Activated CD4-positive, alpha-beta memory T cell treated with anti-CD3 and anti-CD28 coated beads, Interleukin-2, amount 10 ng/mL, durations not matched to agents 7 days and 5 days (primary cell): ENCODE results near the gene NR4A3. TPM values are rescaled to one million over a fixed set of nuclear protein-coding genes. Genes with fewer than 3 reads are reported as not detected.
"Not testable (repeated sequence)": the region's sequence is repeated elsewhere in the genome, so short reads cannot be mapped to it uniquely, and the experiment has no call there.

Source experiments
- CTCF ChIA-PET: fragments of 350-600 bp; sonication (Branson Sonifier 250); formaldehyde crosslinking; loops from one replicate; lab custom pipeline; 2021; ENCODE audit warnings: antibody characterized with exemption, inconsistent platforms; lab: Charles Lee
- POLR2A ChIA-PET: fragments of 350-600 bp; sonication (Branson Sonifier 250); formaldehyde crosslinking; loops from one replicate; lab custom pipeline; 2021; ENCODE audit warnings: antibody characterized with exemption; lab: Charles Lee
- DNase-seq: peaks from one replicate; pipeline ENCODE4 v3.0.0-alpha.2; 2020
- H3K27ac Mint-ChIP-seq: one replicate; pipeline ENCODE4 v1.8.0; 2021; ENCODE audit warnings: mild to moderate bottlenecking, mixed read lengths
- H3K27me3 Mint-ChIP-seq: one replicate; pipeline ENCODE4 v1.8.0; 2021; ENCODE audit warnings: mixed read lengths
- H3K36me3 Mint-ChIP-seq: one replicate; pipeline ENCODE4 v1.8.0; 2021; ENCODE audit warnings: low read depth, mixed read lengths
- H3K4me1 Mint-ChIP-seq: one replicate; pipeline ENCODE4 v1.8.0; 2021; ENCODE audit warnings: mixed read lengths
- H3K4me3 Mint-ChIP-seq: one replicate; pipeline ENCODE4 v1.8.0; 2021; ENCODE audit warnings: mild to moderate bottlenecking, mixed read lengths
- H3K9me3 Mint-ChIP-seq: one replicate; pipeline ENCODE4 v1.8.0; 2021; ENCODE audit warnings: mixed read lengths
- total RNA-seq, 2 experiments: library from RNA; stranded (reverse); gene quantifications; one replicate each; pipeline ENCODE4 v1.2.3, GENCODE V29; 2021

NR4A3 gene
- total RNA-seq, 2 experiments from 2014 or later, result 3.0 to 3.2 TPM

- H3K4me1 Mint-ChIP-seq, result peaks cover 41% of the 10 kb centered on the region
- POLR2A ChIA-PET, result interaction anchor here (0.6 to 1.8 kb wide), 4 partner anchors 9 to 32 kb away, joined by 3 to 5 read pairs (median 4); no protein-coding TSS in a partner anchor
Measured at GRCh38 chr9:99851500-99851822, 29.8 kb downstream of the NR4A3 start.

DNA sequence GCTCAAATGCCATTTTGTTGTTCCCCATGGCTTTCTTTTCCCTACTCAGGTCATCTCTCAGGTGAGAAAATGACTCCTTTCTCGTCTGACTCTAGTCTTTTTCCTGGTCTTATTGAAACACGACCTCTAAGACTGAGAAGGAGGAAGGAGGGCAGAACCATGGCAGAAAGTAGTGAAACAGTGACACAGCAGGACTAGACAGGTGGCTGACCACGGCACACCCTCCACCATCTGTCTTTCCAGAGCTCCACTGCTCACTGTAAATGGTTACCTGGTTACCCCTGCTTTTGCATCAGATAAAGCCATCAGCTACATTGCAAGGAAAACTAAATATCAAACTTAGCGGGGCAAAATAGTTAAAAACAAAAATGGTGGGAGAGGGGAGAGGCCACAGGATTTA, 30.9 kb downstream of the NR4A3 start:
- ChIA-PET POLR2A (no interaction called here), CTCF (no interaction called here)
- no peak for DNase-seq
- Mint-ChIP-seq H3K4me3 (no peak overlapping the region), H3K4me1 (peaks cover 41% of the 10 kb centered on the region), H3K27me3 (peaks cover 3% of the 10 kb centered on the region), H3K36me3 (peaks cover 19% of the 10 kb centered on the region), H3K27ac (peak overlapping the region; percentile 26), H3K9me3 (peaks cover 3% of the 10 kb centered on the region)

More at GRCh38 chr9:99851500-99851822, 29.8 kb downstream of the NR4A3 start:
- Mint-ChIP-seq H3K9me3 (peaks cover 3% of the 10 kb centered on the region), H3K27ac (peak overlapping the region; percentile 54), H3K36me3 (peaks cover 19% of the 10 kb centered on the region), H3K4me3 (no peak overlapping the region), H3K27me3 (peaks cover 3% of the 10 kb centered on the region)
- DNase-seq, result peak; percentile 71
- CTCF ChIA-PET, result interaction anchor here (1.1 to 1.4 kb wide), 3 partner anchors 25 to 32 kb away, joined by 3 to 8 read pairs (median 4); no protein-coding TSS in a partner anchor

- H3K36me3 Mint-ChIP-seq, result peaks cover 11% of the 10 kb centered on the region
- ChIA-PET POLR2A (interaction anchor here (0.6 kb wide), 1 partner anchor 390 kb away, joined by 4 read pairs; no protein-coding TSS in a partner anchor), CTCF (no interaction called here)
- H3K4me3 Mint-ChIP-seq, result no peak overlapping the region
- H3K4me1 Mint-ChIP-seq, result peaks cover 24% of the 10 kb centered on the region
- no peaks in the 10 kb centered on the region for H3K27me3 Mint-ChIP-seq
- H3K9me3 Mint-ChIP-seq, result peaks cover 3% of the 10 kb centered on the region
- no peak for DNase-seq
- no peak overlapping the region for H3K27ac Mint-ChIP-seq
Measured at GRCh38 chr9:99855467-99856176, 33.9 kb downstream of the NR4A3 start.

GRCh38 chr9:99857576-99857975, 35.9 kb downstream of the NR4A3 start:
- H3K36me3 Mint-ChIP-seq, DNase-seq, H3K27ac Mint-ChIP-seq, H3K9me3 Mint-ChIP-seq, H3K4me3 Mint-ChIP-seq, CTCF ChIA-PET, H3K4me1 Mint-ChIP-seq, H3K27me3 Mint-ChIP-seq: not testable (repeated sequence)
- POLR2A ChIA-PET, result interaction anchor here (1.4 kb wide), 1 partner anchor 50 kb away, joined by 3 read pairs; no protein-coding TSS in a partner anchor

- no peak for DNase-seq
- Mint-ChIP-seq H3K27me3 (no peaks in the 10 kb centered on the region), H3K4me1 (no peaks in the 10 kb centered on the region), H3K9me3 (no peaks in the 10 kb centered on the region), H3K27ac (no peak overlapping the region), H3K36me3 (peaks cover 4% of the 10 kb centered on the region), H3K4me3 (no peak overlapping the region)
- CTCF ChIA-PET, result no interaction called here
- POLR2A ChIA-PET, result no interaction called here
Measured at GRCh38 chr9:99858087-99858486, 36.4 kb downstream of the NR4A3 start.

DNA sequence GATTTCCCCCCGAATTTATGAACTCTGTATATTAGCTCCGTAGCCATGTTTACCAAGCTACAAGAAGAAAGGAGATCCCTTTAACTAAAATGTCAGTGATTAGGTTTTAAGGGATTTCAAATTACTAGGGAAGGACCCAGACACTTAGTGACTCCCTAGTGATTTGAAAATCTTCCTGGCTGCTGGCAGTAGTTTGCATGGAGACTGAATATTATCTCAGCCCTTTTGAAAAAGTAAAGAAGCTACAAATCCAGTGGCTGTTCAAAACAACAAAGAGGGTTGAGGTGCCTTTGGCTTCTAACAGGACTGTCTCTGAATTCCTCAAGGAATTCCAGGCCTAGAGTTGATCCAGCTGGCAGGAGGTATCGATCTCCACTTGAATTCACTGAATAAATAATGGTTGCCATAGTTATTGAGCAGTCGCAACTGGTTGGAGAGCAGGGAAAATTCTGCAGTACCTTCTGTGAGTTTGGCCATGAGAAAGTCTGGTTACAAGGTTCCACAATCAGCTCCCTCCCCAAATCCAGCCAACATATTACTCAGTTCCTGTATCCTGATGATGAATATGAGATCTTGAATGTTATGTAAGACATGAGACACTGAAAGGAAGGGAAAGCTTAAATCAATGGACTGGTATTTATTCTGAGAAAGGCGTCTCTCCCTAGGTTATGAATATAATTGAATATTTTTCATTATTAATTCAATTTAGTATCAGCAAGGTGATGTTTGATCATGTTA, 37.7 kb downstream of the NR4A3 start:
- Mint-ChIP-seq H3K4me3 (no peak overlapping the region), H3K9me3 (no peaks in the 10 kb centered on the region), H3K27me3 (no peaks in the 10 kb centered on the region), H3K27ac (no peak overlapping the region), H3K36me3 (peaks cover 6% of the 10 kb centered on the region), H3K4me1 (no peaks in the 10 kb centered on the region)
- POLR2A ChIA-PET, result interaction anchor here (0.9 kb wide), 1 partner anchor 26 kb away, joined by 3 read pairs; no protein-coding TSS in a partner anchor
- CTCF ChIA-PET, result no interaction called here
- no peak for DNase-seq

DNA sequence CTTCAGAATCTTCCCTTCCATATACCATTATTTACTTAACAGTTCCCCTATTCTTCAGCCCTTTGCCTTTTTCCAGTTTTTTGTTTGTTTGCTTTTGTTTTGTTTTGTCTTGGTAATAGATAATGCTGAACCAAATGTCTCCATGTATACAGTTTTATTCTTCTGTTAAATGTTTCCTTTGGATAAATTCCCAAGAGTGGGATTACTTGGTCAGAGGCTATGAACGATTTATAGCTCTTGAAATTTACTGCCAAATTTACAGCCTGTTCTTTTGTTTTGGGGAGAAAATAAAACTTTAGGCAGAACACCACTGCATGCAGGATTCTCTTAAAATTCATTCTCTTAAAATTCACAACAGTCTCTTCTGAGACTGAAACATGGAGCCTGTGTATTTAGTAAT, 38.6 kb downstream of the NR4A3 start:
- no peak overlapping the region for H3K27ac Mint-ChIP-seq
- ChIA-PET CTCF (no interaction called here), POLR2A (no interaction called here)
- no peak for DNase-seq
- H3K4me3 Mint-ChIP-seq, result no peak overlapping the region
- peaks cover 4% of the 10 kb centered on the region for H3K36me3 Mint-ChIP-seq
- no peaks in the 10 kb centered on the region for H3K4me1 Mint-ChIP-seq
- no peaks in the 10 kb centered on the region for H3K9me3 Mint-ChIP-seq
- no peaks in the 10 kb centered on the region for H3K27me3 Mint-ChIP-seq

DNA sequence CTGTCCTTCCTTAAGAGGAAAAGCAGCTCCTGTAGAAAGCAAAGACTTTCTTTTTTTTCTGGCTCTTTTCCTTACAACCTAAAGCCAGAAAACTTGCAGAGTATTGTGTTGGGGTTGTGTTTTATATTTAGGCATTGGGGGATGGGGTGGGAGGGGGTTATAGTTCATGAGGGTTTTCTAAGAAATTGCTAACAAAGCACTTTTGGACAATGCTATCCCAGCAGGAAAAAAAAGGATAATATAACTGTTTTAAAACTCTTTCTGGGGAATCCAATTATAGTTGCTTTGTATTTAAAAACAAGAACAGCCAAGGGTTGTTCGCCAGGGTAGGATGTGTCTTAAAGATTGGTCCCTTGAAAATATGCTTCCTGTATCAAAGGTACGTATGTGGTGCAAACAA, 42.3 kb downstream of the NR4A3 start:
- H3K27me3 Mint-ChIP-seq, result no peaks in the 10 kb centered on the region
- DNase-seq, result no peak
- POLR2A ChIA-PET, result no interaction called here
- peaks cover 2% of the 10 kb centered on the region for H3K36me3 Mint-ChIP-seq
- H3K4me3 Mint-ChIP-seq, result no peak overlapping the region
- CTCF ChIA-PET, result no interaction called here
- no peaks in the 10 kb centered on the region for H3K9me3 Mint-ChIP-seq
- H3K27ac Mint-ChIP-seq, result no peak overlapping the region
- H3K4me1 Mint-ChIP-seq, result peaks cover 23% of the 10 kb centered on the region

- CTCF ChIA-PET, result interaction anchor here (0.9 to 1.0 kb wide), 2 partner anchors 17 to 61 kb away, joined by 3 read pairs; no protein-coding TSS in a partner anchor
- Mint-ChIP-seq H3K27ac (no peak overlapping the region), H3K36me3 (peaks cover 2% of the 10 kb centered on the region), H3K9me3 (no peaks in the 10 kb centered on the region), H3K4me1 (peaks cover 39% of the 10 kb centered on the region), H3K4me3 (no peak overlapping the region), H3K27me3 (no peaks in the 10 kb centered on the region)
- POLR2A ChIA-PET, result interaction anchor here (0.6 to 4.3 kb wide), 2 partner anchors 19 to 40 kb away, joined by 3 to 17 read pairs; partner anchors contain the start of gene STX17
- no peak for DNase-seq
Measured at GRCh38 chr9:99866398-99866797, 44.7 kb downstream of the NR4A3 start.

- ChIA-PET POLR2A (interaction anchor here (4.3 kb wide), 1 partner anchor 39 kb away, joined by 17 read pairs; the partner anchor contains the start of gene STX17), CTCF (interaction anchor here (0.5 to 1.0 kb wide), 2 partner anchors 15 to 61 kb away, joined by 3 read pairs; no protein-coding TSS in a partner anchor)
- peaks cover 39% of the 10 kb centered on the region for H3K4me1 Mint-ChIP-seq
- H3K27ac Mint-ChIP-seq, result peak overlapping the region; percentile 59
- H3K27me3 Mint-ChIP-seq, result no peaks in the 10 kb centered on the region
- peaks cover 2% of the 10 kb centered on the region for H3K36me3 Mint-ChIP-seq
- DNase-seq, result no peak
- H3K4me3 Mint-ChIP-seq, result no peak overlapping the region
- H3K9me3 Mint-ChIP-seq, result no peaks in the 10 kb centered on the region
Measured at GRCh38 chr9:99867536-99867935, 45.9 kb downstream of the NR4A3 start.

DNA sequence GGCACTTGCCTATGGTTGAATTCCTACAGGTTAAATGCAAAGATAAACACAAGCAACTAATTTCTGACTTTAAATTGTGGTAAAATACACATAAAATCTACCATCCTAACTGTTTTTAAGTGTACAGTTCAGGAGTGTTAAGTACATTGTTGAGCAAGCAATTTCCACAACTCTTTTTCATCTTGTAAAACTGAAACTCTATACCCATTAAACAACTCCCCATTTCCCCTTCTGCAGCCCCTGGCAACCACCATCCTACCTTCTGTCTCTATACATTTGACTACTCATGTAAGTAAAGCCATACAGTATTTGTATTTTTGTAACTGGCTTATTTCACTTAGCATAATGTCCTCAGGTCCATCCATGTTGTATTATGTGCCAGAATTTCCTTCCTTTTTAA, 46.3 kb downstream of the NR4A3 start:
- H3K27me3 Mint-ChIP-seq, result no peaks in the 10 kb centered on the region
- DNase-seq, result no peak
- peaks cover 2% of the 10 kb centered on the region for H3K36me3 Mint-ChIP-seq
- ChIA-PET CTCF (no interaction called here), POLR2A (interaction anchor here (4.3 kb wide), 1 partner anchor 38 kb away, joined by 17 read pairs; the partner anchor contains the start of gene STX17)
- no peaks in the 10 kb centered on the region for H3K9me3 Mint-ChIP-seq
- peaks cover 39% of the 10 kb centered on the region for H3K4me1 Mint-ChIP-seq
- H3K27ac Mint-ChIP-seq, result peak overlapping the region; percentile 59
- no peak overlapping the region for H3K4me3 Mint-ChIP-seq

DNA sequence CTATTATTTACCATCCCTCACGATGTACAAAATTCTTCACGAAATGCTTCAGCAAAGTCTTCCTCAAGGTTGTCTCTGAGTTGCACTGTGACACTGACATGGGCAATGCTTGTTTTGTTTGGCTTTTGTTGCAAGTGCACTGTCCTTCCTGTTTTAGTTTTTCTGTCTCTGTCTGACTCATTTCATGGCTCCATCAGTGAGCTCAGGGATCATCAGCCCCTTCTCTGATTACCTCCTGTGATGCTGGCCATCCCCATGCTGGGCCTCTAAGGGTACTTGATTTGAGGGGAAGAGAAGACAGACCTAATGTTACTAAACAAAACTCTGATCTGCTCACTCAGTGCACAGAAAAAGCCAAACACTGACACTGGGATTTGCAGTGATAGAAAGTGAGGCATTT, 47.2 kb downstream of the NR4A3 start:
- Mint-ChIP-seq H3K36me3 (no peaks in the 10 kb centered on the region), H3K4me3 (peak overlapping the region; percentile 4), H3K27ac (peak overlapping the region; percentile 59), H3K27me3 (no peaks in the 10 kb centered on the region), H3K4me1 (peaks cover 41% of the 10 kb centered on the region), H3K9me3 (no peaks in the 10 kb centered on the region)
- ChIA-PET POLR2A (interaction anchor here (4.3 kb wide), 1 partner anchor 38 kb away, joined by 17 read pairs; the partner anchor contains the start of gene STX17), CTCF (no interaction called here)
- DNase-seq, result peak; percentile 35

DNA sequence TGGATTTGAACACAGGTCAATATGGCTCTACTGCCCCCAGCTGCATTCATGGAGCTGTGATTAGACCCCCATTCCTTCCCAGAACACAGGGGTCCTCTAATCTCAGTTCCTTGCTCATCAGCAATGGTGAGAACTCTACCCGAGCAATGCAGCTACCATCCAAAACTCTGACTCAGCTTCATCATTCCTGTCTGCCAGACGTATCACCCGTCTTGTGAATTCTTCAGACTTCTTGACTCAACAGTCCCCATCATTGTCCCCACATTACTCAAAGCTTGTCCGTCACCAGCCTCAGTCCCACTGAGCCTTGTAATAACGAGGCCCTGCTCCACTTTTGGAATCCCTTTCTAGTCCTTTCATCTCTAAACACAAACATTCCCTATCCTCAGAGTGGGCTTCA, 48.4 kb downstream of the NR4A3 start:
- peaks cover 44% of the 10 kb centered on the region for H3K4me1 Mint-ChIP-seq
- no peak overlapping the region for H3K27ac Mint-ChIP-seq
- H3K9me3 Mint-ChIP-seq, result no peaks in the 10 kb centered on the region
- no peaks in the 10 kb centered on the region for H3K36me3 Mint-ChIP-seq
- POLR2A ChIA-PET, result no interaction called here
- peaks cover 3% of the 10 kb centered on the region for H3K27me3 Mint-ChIP-seq
- H3K4me3 Mint-ChIP-seq, result no peak overlapping the region
- DNase-seq, result no peak
- CTCF ChIA-PET, result no interaction called here
